OCI-LY3 (cell line): ENCODE data around the gene MIA.

Experiments
- CTCF ChIP-seq: fragments of 200-600, 300-600 bp; sonication (generic); IDR thresholded peaks from 2 replicates; pipeline ENCODE4 v1.5.1; 2014; ENCODE audit warnings: antibody characterized with exemption, low read length, low read depth
- EZH2phosphoT487 ChIP-seq: fragments of 200-600 bp; shearing (Covaris generic); IDR thresholded peaks from 2 replicates; pipeline ENCODE4 v1.6.1; 2018; ENCODE audit warnings: antibody characterized with exemption, mixed run types, low read depth

GRCh38 chr19:40798683-40799557, 23.6 kb downstream of the MIA start, which contains the start of gene EGLN2:
- TF ChIP-seq CTCF (no peak), EZH2phosphoT487 (no peak)
